Measurements from ENCODE around the gene ELOVL1. TPM values are rescaled to one million over a fixed set of nuclear protein-coding genes. Genes with fewer than 3 reads are reported as not detected.

ELOVL1 gene
- total RNA-seq = 33.8 and 52.2 TPM in 2 replicates

DNA sequence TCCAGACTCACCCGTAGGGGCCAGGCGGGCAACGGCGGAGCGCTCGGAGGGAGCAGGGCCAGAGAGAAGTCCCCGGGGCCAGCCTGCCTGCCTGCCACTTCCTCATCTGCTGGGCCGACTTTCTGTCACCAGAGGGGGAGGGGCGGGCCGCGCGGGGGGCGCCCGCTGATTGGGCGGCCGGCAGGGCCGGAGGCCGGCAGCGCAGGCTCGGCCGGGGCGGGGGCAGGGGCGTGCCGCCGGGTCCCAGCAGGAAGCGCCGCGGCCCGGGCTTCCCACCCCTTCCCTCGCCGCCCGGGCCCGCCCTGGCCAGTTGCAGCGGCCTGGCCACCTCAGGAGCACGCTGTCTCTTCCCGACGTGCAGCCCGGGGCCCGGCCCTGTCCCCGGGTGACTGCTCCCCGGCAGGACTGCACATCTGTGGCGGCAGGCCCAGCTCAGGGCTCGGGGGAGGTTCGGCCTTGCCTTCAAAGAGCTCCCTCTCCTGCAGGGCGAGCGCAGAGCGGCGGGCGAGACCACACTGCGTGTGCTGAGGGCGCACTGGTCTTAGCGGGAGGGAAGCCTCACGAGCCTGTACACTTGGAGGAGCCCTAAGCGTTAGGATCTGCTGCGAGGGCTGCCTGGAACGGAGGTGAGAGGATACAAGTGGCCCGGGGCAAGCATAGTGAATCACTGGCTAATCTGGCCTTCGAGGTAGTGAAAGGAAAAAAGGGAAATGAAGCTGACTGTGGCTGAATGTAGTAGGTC is at the start of gene ELOVL1:
Gene ELOVL1 (minus strand): TSS at position 108 of the 742 bp plus-strand sequence. CDS start 2,402 bp downstream, outside the sequence.

GRCh38 chr1:43389326-43390313 is 21.8 kb upstream of the ELOVL1 start, which contains the start of the genes MED8 and SZT2:
Gene MED8 (minus strand): TSS chr1:43389800. CDS start chr1:43389764, 36 bp downstream.
Gene SZT2 (plus strand): TSS chr1:43389899. CDS start chr1:43389969, 70 bp downstream.

GRCh38 chr1:43358746-43359693 is 8.8 kb downstream of the ELOVL1 start, which contains the start of gene CDC20:
Gene CDC20 (plus strand): TSS chr1:43358981. CDS start chr1:43359216, 235 bp downstream.

GRCh38 chr1:43337588-43337987 is 30.2 kb downstream of the ELOVL1 start, which contains the start of gene MPL:
Gene MPL (plus strand): TSS chr1:43337818. CDS start chr1:43337849, 31 bp downstream.

Other genes starting within 250 kb of the ELOVL1 start
- 51.5 and 52.3 TPM in 2 replicates for gene EBNA1BP2, start 195.7 kb downstream of the ELOVL1 start, total RNA-seq
- 0.50 and 0.59 TPM in 2 replicates for gene CFAP57, start 195.7 kb downstream of the ELOVL1 start, total RNA-seq
- gene TMEM125, start 98.0 kb downstream of the ELOVL1 start, total RNA-seq = not detected in 2 replicates
- gene C1orf210, start 82.4 kb downstream of the ELOVL1 start, total RNA-seq = not detected in 2 replicates
- 3.3 and 5.5 TPM in 2 replicates for gene TIE1, start 67.0 kb downstream of the ELOVL1 start, total RNA-seq
- gene MPL, start 30.2 kb downstream of the ELOVL1 start, total RNA-seq = not detected in 2 replicates
- gene CDC20, start 9.0 kb downstream of the ELOVL1 start, total RNA-seq = 5.3 and 6.1 TPM in 2 replicates
- gene MED8, start 21.8 kb upstream of the ELOVL1 start, total RNA-seq = 28.6 and 44.9 TPM in 2 replicates
- 14.7 and 17.2 TPM in 2 replicates for gene SZT2, start 21.9 kb upstream of the ELOVL1 start, total RNA-seq
- gene HYI, start 85.9 kb upstream of the ELOVL1 start, total RNA-seq = 7.5 and 9.1 TPM in 2 replicates
- 9.0 and 9.3 TPM in 2 replicates for gene PTPRF, start 162.9 kb upstream of the ELOVL1 start, total RNA-seq